Thymus (tissue), 11 donors: Measurements from ENCODE around the gene DNAH14. TPM values are rescaled to one million over a fixed set of nuclear protein-coding genes. Genes with fewer than 3 reads are reported as not detected.

ENCODE experiments used
- DNase-seq, 9 donors: peaks; one replicate each; pipeline ENCODE4 v3.0.0-alpha.2; 2013; ENCODE audit warnings: low spot score in 9 of 9, low read depth in 6 of 9, missing footprints in 1 of 9
- H3K27ac ChIP-seq, 2 donors: one replicate each; pipeline ENCODE4 v1.5.1; 2013; ENCODE audit warnings: control low read depth in 1 of 2, low read depth in 1 of 2, low read length in 1 of 2, mild to moderate bottlenecking in 1 of 2, moderate library complexity in 1 of 2
- H3K27me3 ChIP-seq, 2 donors: one replicate each; pipeline ENCODE4 v1.5.1; 2013; ENCODE audit warnings: low read length in 1 of 2; ENCODE audit not compliant: control insufficient read depth in 2 of 2, insufficient read depth in 1 of 2
- H3K36me3 ChIP-seq, 2 donors: one replicate each; pipeline ENCODE4 v1.5.1; 2013; ENCODE audit warnings: low read length in 1 of 2, mild to moderate bottlenecking in 1 of 2, moderate library complexity in 1 of 2; ENCODE audit not compliant: control insufficient read depth in 2 of 2, insufficient read depth in 2 of 2
- H3K4me1 ChIP-seq, 2 donors: one replicate each; pipeline ENCODE4 v1.5.1; 2013; ENCODE audit warnings: low read length in 2 of 2; ENCODE audit not compliant: control insufficient read depth in 2 of 2, insufficient read depth in 2 of 2
- H3K4me3 ChIP-seq, 2 donors: one replicate each; pipeline ENCODE4 v1.5.1; 2013; ENCODE audit warnings: low read length in 2 of 2, control low read depth in 1 of 2, mild to moderate bottlenecking in 1 of 2
- H3K9me3 ChIP-seq, 2 donors: one replicate each; pipeline ENCODE4 v1.5.1; 2013; ENCODE audit warnings: low read length in 1 of 2, mild to moderate bottlenecking in 1 of 2; ENCODE audit not compliant: control insufficient read depth in 2 of 2, insufficient read depth in 1 of 2
- WGBS: extraction: QIAGEN DNeasy Blood & Tissue Kit; methylation state at CpG from one replicate; pipeline ENCODE4 v1.1.7; 2013; 5-methylcytosine and 5-hydroxymethylcytosine counted together
- polyA plus RNA-seq: library from polyadenylated mRNA; stranded (reverse); fragments of 200-250 nt; gene quantifications from one replicate; pipeline ENCODE4 v1.2.3, GENCODE V29; 2013
- total RNA-seq: library from RNA; stranded (reverse); fragments of 120-200 nt; gene quantifications from one replicate; pipeline ENCODE4 v1.2.4, GENCODE V29; 2013
- donor health status: healthy.

The DNAH14 gene
- total and polyA plus RNA-seq, 2 donors: 5.0 to 31.9 TPM

GRCh38 chr1:225422795-225423517 lies 493.5 kb downstream of the DNAH14 start:
- Histone ChIP-seq H3K27me3 (no peaks in the 10 kb centered on the region), H3K4me3 (no peak overlapping the region), H3K36me3 (peaks cover 25 to 60% of the 10 kb centered on the region in 2 donors), H3K27ac (no peak overlapping the region), H3K4me1 (peaks cover 14 to 29% of the 10 kb centered on the region in 2 donors), H3K9me3 (peaks cover 0 to 8% of the 10 kb centered on the region in 2 donors)
- WGBS: 81% methylated on average over 7 of the region's 7 CpGs
- DNase-seq: no peak

- Histone ChIP-seq H3K27ac (no peak overlapping the region), H3K36me3 (peaks cover 20 to 55% of the 10 kb centered on the region in 2 donors), H3K4me1 (peaks cover 14 to 29% of the 10 kb centered on the region in 2 donors), H3K27me3 (no peaks in the 10 kb centered on the region), H3K9me3 (peaks cover 0 to 8% of the 10 kb centered on the region in 2 donors), H3K4me3 (no peak overlapping the region)
- WGBS: 85% methylated on average over 2 of the region's 2 CpGs
- DNase-seq: no peak
Measured at GRCh38 chr1:225423518-225423855, 494.0 kb downstream of the DNAH14 start.

- DNase-seq: no peak
- Histone ChIP-seq H3K36me3 (peaks cover 13 to 44% of the 10 kb centered on the region in 2 donors), H3K9me3 (peaks cover 0 to 8% of the 10 kb centered on the region in 2 donors), H3K27me3 (no peaks in the 10 kb centered on the region), H3K4me1 (peaks cover 14 to 32% of the 10 kb centered on the region in 2 donors), H3K27ac (peak overlapping the region in 1 of 2 donors; percentile 93), H3K4me3 (peak overlapping the region in 1 of 2 donors; percentile 96)
- 91% methylated on average over 6 of the region's 6 CpGs for WGBS
Measured at GRCh38 chr1:225424562-225425200, 495.2 kb downstream of the DNAH14 start.

- Histone ChIP-seq H3K27me3 (no peaks in the 10 kb centered on the region), H3K9me3 (peaks cover 0 to 8% of the 10 kb centered on the region in 2 donors), H3K4me3 (peak overlapping the region; percentile 96 to 97), H3K36me3 (peaks cover 13 to 38% of the 10 kb centered on the region in 2 donors), H3K27ac (peak overlapping the region in 1 of 2 donors; percentile 93), H3K4me1 (peaks cover 14 to 32% of the 10 kb centered on the region in 2 donors)
- DNase-seq: peak in 1 of 9 donors; percentile 47
- 25% methylated on average over 5 of the region's 5 CpGs for WGBS
Measured at GRCh38 chr1:225425201-225425786, 495.8 kb downstream of the DNAH14 start.

GRCh38 chr1:225426395-225427234 lies 497.1 kb downstream of the DNAH14 start:
- H3K4me3 ChIP-seq: peak overlapping the region; percentile 96 to 97
- H3K27me3 ChIP-seq: no peaks in the 10 kb centered on the region
- 3% methylated on average over 36 of the region's 36 CpGs for WGBS
- H3K27ac ChIP-seq: peak overlapping the region; percentile 93 to 96
- peaks cover 13 to 30% of the 10 kb centered on the region in 2 donors for H3K36me3 ChIP-seq
- DNase-seq: peak in 2 of 9 donors; percentile 58 to 72
- H3K9me3 ChIP-seq: peaks cover 0 to 8% of the 10 kb centered on the region in 2 donors
- H3K4me1 ChIP-seq: peaks cover 14 to 32% of the 10 kb centered on the region in 2 donors

- DNase-seq: peak in 2 of 9 donors; percentile 45 to 67
Measured at GRCh38 chr1:225427235-225428067, 498.0 kb downstream of the DNAH14 start, which contains the start of gene LBR. TSS of gene LBR (minus strand) at chr1:225428038. CDS start at chr1:225424075, 3,963 bp downstream.

GRCh38 chr1:225428068-225428880 lies 498.8 kb downstream of the DNAH14 start:
- Histone ChIP-seq H3K4me1 (peaks cover 14 to 32% of the 10 kb centered on the region in 2 donors), H3K27ac (peak overlapping the region; percentile 93 to 97), H3K36me3 (peaks cover 3 to 15% of the 10 kb centered on the region in 2 donors), H3K4me3 (peak overlapping the region; percentile 96 to 97), H3K27me3 (no peaks in the 10 kb centered on the region), H3K9me3 (peaks cover 0 to 12% of the 10 kb centered on the region in 2 donors)
- WGBS: under 1% methylated on average over 81 of the region's 81 CpGs
- peak in 8 of 9 donors; percentile 76 to 98 (median 94) for DNase-seq

More at GRCh38 chr1:225427235-225428067, 498.0 kb downstream of the DNAH14 start, which contains the start of gene LBR:
- under 1% methylated on average over 94 of the region's 94 CpGs for WGBS
- Histone ChIP-seq H3K4me3 (peak within 1 kb of the TSS; percentile 96 to 97), H3K4me1 (peaks cover 14 to 32% of the 10 kb centered on the region in 2 donors), H3K27me3 (no peaks in the 10 kb centered on the region), H3K36me3 (peaks cover 8 to 24% of the 10 kb centered on the region in 2 donors), H3K9me3 (peaks cover 0 to 11% of the 10 kb centered on the region in 2 donors), H3K27ac (peak within 1 kb of the TSS; percentile 93 to 97)
